ENCODE results near the gene USP31. TPM values are rescaled to one million over a fixed set of nuclear protein-coding genes. Genes with fewer than 3 reads are reported as not detected.

Gene USP31
- total RNA-seq, 1 donor from 2014 or later: 7.7 TPM

DNA sequence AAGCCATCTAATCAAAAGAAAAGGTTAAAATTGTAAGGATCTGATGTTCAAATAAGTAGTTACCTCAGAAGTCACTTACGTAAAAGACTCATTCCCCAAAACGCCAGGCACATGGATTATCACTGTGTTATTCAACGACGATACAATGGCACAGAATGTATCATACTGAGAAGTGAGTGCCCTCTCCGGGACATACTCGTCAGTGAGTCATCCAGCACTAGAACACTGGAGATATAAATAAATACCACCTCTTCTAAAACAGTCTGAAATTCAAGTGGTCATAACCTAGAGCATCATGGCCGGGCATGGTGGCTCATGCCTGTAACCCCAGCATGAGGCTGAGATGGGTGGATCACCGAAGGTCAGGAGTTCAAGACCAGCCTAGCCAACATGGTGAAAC, 24.9 kb downstream of the USP31 start:
- Mint-ChIP-seq H3K27ac (no peak overlapping the region), H3K4me1 (ENCODE audit: low read depth) (peaks cover 11% of the 10 kb centered on the region), H3K4me3 (ENCODE audit: low read depth) (no peak overlapping the region), H3K27me3 (ENCODE audit: low read depth) (no peaks in the 10 kb centered on the region), H3K9me3 (no peaks in the 10 kb centered on the region), H3K36me3 (ENCODE audit: low read depth) (no peaks in the 10 kb centered on the region)
- intact Hi-C loops (cut with micrococcal nuclease): no loop called here
- DNase-seq (ENCODE audit: low spot score): no peak

GRCh38 chr16:23122144-23122543, 27.1 kb downstream of the USP31 start:
- no peak overlapping the region for H3K27ac Mint-ChIP-seq
- intact Hi-C loops (cut with micrococcal nuclease): no loop called here
- H3K9me3 Mint-ChIP-seq: no peaks in the 10 kb centered on the region
- no peaks in the 10 kb centered on the region for H3K27me3 Mint-ChIP-seq (ENCODE audit: low read depth)
- peaks cover 11% of the 10 kb centered on the region for H3K4me1 Mint-ChIP-seq (ENCODE audit: low read depth)
- no peak for DNase-seq (ENCODE audit: low spot score)
- H3K36me3 Mint-ChIP-seq (ENCODE audit: low read depth): no peaks in the 10 kb centered on the region
- H3K4me3 Mint-ChIP-seq (ENCODE audit: low read depth): no peak overlapping the region

DNA sequence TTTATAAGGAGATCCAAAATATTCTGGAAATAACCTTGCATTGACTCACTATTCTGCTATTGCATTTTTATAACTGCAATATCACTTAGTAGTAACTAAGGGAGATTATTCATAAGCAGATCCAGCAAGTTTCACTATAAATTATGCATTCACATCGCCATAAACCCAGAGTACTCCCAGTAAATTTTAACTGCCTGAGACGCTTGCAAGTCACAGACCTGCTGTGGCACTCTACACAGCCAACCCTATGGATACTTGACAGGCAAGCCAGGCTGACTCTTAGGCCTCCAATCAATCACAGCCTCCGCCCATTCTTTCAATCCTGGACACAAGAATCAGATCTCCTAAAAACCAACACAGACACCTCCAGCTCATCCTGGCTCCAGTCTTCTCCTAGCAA, 28.2 kb downstream of the USP31 start:
- DNase-seq (ENCODE audit: low spot score): no peak
- H3K4me3 Mint-ChIP-seq (ENCODE audit: low read depth): no peak overlapping the region
- peaks cover 11% of the 10 kb centered on the region for H3K4me1 Mint-ChIP-seq (ENCODE audit: low read depth)
- H3K9me3 Mint-ChIP-seq: no peaks in the 10 kb centered on the region
- intact Hi-C loops (cut with micrococcal nuclease): no loop called here
- no peaks in the 10 kb centered on the region for H3K36me3 Mint-ChIP-seq (ENCODE audit: low read depth)
- H3K27ac Mint-ChIP-seq: no peak overlapping the region
- no peaks in the 10 kb centered on the region for H3K27me3 Mint-ChIP-seq (ENCODE audit: low read depth)

- intact Hi-C loops (cut with micrococcal nuclease): no loop called here
- no peaks in the 10 kb centered on the region for H3K36me3 Mint-ChIP-seq (ENCODE audit: low read depth)
Measured at GRCh38 chr16:23120562-23120961, 28.7 kb downstream of the USP31 start.

GRCh38 chr16:23119570-23119969, 29.7 kb downstream of the USP31 start:
- Mint-ChIP-seq H3K27ac (no peak overlapping the region), H3K4me1 (ENCODE audit: low read depth) (peaks cover 11% of the 10 kb centered on the region), H3K4me3 (ENCODE audit: low read depth) (no peak overlapping the region), H3K27me3 (ENCODE audit: low read depth) (no peaks in the 10 kb centered on the region), H3K9me3 (no peaks in the 10 kb centered on the region), H3K36me3 (ENCODE audit: low read depth) (no peaks in the 10 kb centered on the region)
- no peak for DNase-seq (ENCODE audit: low spot score)
- intact Hi-C loops (cut with micrococcal nuclease): no loop called here

More at GRCh38 chr16:23120562-23120961, 28.7 kb downstream of the USP31 start:
- no peak for DNase-seq (ENCODE audit: low spot score)
- no peak overlapping the region for H3K27ac Mint-ChIP-seq
- H3K4me3 Mint-ChIP-seq (ENCODE audit: low read depth): no peak overlapping the region
- no peaks in the 10 kb centered on the region for H3K9me3 Mint-ChIP-seq
- H3K27me3 Mint-ChIP-seq (ENCODE audit: low read depth): no peaks in the 10 kb centered on the region
- peaks cover 11% of the 10 kb centered on the region for H3K4me1 Mint-ChIP-seq (ENCODE audit: low read depth)

DNA sequence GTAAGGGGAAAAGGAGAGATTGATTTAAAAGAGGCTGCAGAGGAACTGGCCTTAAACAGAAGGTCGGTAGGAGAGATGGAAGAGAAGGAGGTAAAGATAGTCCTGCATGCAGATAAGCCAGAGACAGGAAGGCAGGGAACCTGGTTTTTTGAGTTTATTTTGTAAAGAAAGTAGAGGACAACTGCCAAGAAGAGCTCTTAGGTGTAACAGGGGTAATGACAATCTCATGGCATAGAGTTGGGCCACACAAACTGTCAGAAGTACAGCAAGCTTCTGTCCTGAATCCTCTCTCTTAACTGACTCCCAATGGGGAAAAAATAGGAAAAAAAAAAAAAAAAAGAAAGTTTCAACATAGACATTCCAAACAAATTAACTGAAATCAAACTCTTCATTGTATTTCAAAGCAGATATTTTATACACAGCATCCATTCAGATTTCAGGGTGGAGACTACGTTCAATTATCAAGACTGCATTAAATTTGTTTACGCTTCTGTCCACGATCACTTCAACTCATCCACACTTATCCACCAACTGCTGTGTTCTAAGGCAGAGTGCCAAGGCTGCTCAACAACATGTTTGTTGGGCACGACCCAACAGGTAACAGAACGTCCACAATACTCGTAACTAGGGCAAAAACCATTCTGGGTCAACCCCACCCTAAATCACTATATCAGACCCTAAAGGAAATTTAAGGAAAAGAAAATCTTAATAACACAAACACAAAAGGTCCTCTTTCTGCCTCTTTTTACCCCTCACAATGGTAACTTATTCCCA, 34.9 kb downstream of the USP31 start:
- Mint-ChIP-seq H3K4me1 (ENCODE audit: low read depth) (no peaks in the 10 kb centered on the region), H3K36me3 (ENCODE audit: low read depth) (no peaks in the 10 kb centered on the region), H3K27ac (no peak overlapping the region), H3K4me3 (ENCODE audit: low read depth) (no peak overlapping the region), H3K9me3 (no peaks in the 10 kb centered on the region), H3K27me3 (ENCODE audit: low read depth) (no peaks in the 10 kb centered on the region)
- intact Hi-C loops (cut with micrococcal nuclease): no loop called here
- DNase-seq (ENCODE audit: low spot score): no peak

DNA sequence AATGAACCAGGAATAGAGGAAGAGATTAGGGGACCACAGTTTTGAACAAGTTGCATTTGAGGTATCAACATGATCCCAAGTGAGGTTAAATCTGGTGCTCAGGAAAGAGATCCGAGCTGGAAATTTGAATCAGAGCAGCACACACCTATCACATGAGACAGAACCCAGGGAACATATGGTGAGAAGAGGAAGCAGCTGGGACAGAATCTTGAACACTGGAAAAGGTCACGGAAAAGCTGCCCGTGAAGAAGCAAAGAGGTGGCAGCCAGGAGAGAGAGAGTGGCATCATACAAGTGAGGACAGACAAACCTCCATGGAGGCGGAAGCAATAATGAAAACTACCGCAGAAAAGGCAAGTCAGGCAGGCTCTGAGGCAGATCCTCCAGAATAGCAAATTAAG, 36.1 kb downstream of the USP31 start:
- DNase-seq (ENCODE audit: low spot score): no peak
- Mint-ChIP-seq H3K4me3 (ENCODE audit: low read depth) (no peak overlapping the region), H3K27me3 (ENCODE audit: low read depth) (no peaks in the 10 kb centered on the region), H3K36me3 (ENCODE audit: low read depth) (no peaks in the 10 kb centered on the region), H3K27ac (no peak overlapping the region), H3K4me1 (ENCODE audit: low read depth) (no peaks in the 10 kb centered on the region), H3K9me3 (no peaks in the 10 kb centered on the region)
- intact Hi-C loops (cut with micrococcal nuclease): no loop called here

DNA sequence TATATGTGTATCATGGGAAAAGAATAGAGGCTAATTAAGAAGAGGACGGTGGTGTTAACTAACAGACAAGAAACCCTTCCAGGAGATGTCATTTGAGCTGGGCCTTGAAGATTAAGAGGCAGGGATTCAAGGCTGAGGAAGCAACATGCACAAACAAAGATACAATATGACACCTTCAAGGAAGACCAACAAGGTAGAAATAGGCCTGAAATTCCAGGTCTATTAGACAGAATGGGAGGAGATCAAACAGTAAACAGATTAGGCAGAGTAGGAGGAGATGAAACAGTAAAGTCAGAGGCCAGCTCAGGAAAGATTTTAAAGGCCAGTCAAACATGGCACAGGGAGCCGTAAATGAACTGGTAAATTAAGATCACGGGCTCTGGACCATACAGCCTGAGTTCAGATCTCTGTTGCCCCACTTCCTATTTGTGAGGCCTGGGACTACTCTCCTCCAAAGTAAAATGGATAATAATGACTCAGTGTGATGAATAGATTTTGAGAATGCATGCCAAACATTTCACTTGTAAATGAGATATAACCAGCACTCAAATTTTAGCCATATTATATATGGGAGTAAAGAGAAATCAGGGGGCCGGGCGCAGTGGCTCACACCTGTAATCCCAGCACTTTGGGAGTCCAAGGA, 38.9 kb downstream of the USP31 start:
- no peak overlapping the region for H3K4me3 Mint-ChIP-seq (ENCODE audit: low read depth)
- H3K27ac Mint-ChIP-seq: no peak overlapping the region
- DNase-seq (ENCODE audit: low spot score): no peak
- no peaks in the 10 kb centered on the region for H3K27me3 Mint-ChIP-seq (ENCODE audit: low read depth)
- H3K36me3 Mint-ChIP-seq (ENCODE audit: low read depth): no peaks in the 10 kb centered on the region
- H3K9me3 Mint-ChIP-seq: no peaks in the 10 kb centered on the region
- no peaks in the 10 kb centered on the region for H3K4me1 Mint-ChIP-seq (ENCODE audit: low read depth)
- intact Hi-C loops (cut with micrococcal nuclease): no loop called here

GRCh38 chr16:23107936-23108335, 41.3 kb downstream of the USP31 start:
- Mint-ChIP-seq H3K27me3 (ENCODE audit: low read depth) (no peaks in the 10 kb centered on the region), H3K4me3 (ENCODE audit: low read depth) (no peak overlapping the region), H3K36me3 (ENCODE audit: low read depth) (no peaks in the 10 kb centered on the region), H3K9me3 (no peaks in the 10 kb centered on the region), H3K4me1 (ENCODE audit: low read depth) (no peaks in the 10 kb centered on the region), H3K27ac (no peak overlapping the region)
- intact Hi-C loops (cut with micrococcal nuclease): no loop called here
- no peak for DNase-seq (ENCODE audit: low spot score)

- intact Hi-C loops (cut with micrococcal nuclease): no loop called here
- no peak for DNase-seq (ENCODE audit: low spot score)
- H3K36me3 Mint-ChIP-seq (ENCODE audit: low read depth): no peaks in the 10 kb centered on the region
- no peak overlapping the region for H3K27ac Mint-ChIP-seq
- H3K27me3 Mint-ChIP-seq (ENCODE audit: low read depth): no peaks in the 10 kb centered on the region
- no peaks in the 10 kb centered on the region for H3K4me1 Mint-ChIP-seq (ENCODE audit: low read depth)
- no peaks in the 10 kb centered on the region for H3K9me3 Mint-ChIP-seq
- no peak overlapping the region for H3K4me3 Mint-ChIP-seq (ENCODE audit: low read depth)
Measured at GRCh38 chr16:23107117-23107516, 42.1 kb downstream of the USP31 start.

DNA sequence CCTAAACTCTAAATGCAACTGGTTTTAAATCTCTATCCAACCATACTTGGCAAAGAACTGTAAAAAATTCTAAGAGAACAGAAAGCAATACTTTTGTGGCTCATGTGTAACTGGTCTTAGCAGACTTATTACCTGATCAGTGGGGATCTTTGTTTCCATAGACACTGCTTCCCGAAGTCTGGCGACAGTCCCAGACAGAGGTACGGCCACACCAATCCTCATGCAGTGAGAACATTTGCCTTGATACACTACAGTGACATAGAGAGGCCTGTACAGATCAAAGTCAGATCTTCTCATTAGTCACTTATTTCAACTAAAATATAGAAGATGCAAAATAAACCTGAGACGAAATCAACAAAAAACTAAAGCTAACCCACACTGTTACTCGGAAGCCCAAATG, 43.9 kb downstream of the USP31 start:
- H3K27ac Mint-ChIP-seq: no peak overlapping the region
- intact Hi-C loops (cut with micrococcal nuclease): no loop called here
- H3K4me1 Mint-ChIP-seq (ENCODE audit: low read depth): no peaks in the 10 kb centered on the region
- no peak for DNase-seq (ENCODE audit: low spot score)
- peaks cover 8% of the 10 kb centered on the region for H3K36me3 Mint-ChIP-seq (ENCODE audit: low read depth)
- H3K4me3 Mint-ChIP-seq (ENCODE audit: low read depth): no peak overlapping the region
- no peaks in the 10 kb centered on the region for H3K27me3 Mint-ChIP-seq (ENCODE audit: low read depth)
- H3K9me3 Mint-ChIP-seq: no peaks in the 10 kb centered on the region

DNA sequence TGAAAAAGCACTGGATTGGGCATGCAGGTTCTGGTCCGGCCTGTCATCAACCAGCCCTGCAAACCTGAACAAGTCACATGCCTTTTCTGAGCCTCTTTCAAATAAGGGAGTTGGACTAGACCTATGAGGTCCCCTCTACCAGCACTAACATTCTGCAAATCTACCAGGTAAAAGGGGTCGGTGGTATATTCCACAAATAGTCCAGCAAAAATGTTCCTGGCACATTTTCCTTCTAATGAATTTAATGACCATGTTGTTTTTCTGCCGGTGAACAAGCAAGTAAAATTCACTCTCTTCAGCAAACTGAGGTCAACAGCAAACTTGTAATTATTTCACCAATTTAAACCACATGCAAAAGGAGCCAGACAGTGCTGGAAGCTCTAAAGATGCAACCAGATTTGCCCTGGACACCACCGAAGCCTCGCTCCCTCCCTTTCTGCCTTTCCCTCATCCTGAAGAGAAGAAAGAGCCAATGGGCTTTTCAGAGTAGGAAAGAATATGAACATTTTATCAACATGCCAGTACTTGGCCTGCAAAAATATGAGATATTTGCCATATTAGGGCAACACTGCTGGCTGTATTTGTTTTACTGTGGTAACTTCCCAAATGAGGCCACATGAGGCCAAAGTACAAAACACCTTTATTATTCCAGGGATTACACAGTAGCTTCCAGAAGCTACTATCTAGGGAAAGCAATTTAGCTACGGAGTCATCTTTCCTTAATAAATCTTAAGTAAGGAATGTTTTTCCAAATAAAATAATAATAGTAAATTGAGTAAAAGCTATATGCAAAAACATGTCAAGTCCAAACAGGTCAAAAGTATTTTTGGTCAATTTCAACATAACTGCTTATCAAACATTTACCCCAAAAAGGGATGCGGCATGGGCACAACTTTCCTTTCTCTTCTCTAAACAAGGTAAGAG, 45.0 kb downstream of the USP31 start:
- Mint-ChIP-seq H3K27ac (no peak overlapping the region), H3K4me3 (ENCODE audit: low read depth) (no peak overlapping the region), H3K9me3 (no peaks in the 10 kb centered on the region), H3K36me3 (ENCODE audit: low read depth) (peaks cover 12% of the 10 kb centered on the region), H3K27me3 (ENCODE audit: low read depth) (no peaks in the 10 kb centered on the region), H3K4me1 (ENCODE audit: low read depth) (no peaks in the 10 kb centered on the region)
- DNase-seq (ENCODE audit: low spot score): no peak
- intact Hi-C loops (cut with micrococcal nuclease): no loop called here

- H3K36me3 Mint-ChIP-seq (ENCODE audit: low read depth): peaks cover 19% of the 10 kb centered on the region
- H3K4me3 Mint-ChIP-seq (ENCODE audit: low read depth): no peak overlapping the region
- no peak for DNase-seq (ENCODE audit: low spot score)
- H3K27ac Mint-ChIP-seq: no peak overlapping the region
- intact Hi-C loops (cut with micrococcal nuclease): no loop called here
- no peaks in the 10 kb centered on the region for H3K27me3 Mint-ChIP-seq (ENCODE audit: low read depth)
- no peaks in the 10 kb centered on the region for H3K4me1 Mint-ChIP-seq (ENCODE audit: low read depth)
- H3K9me3 Mint-ChIP-seq: no peaks in the 10 kb centered on the region
Measured at GRCh38 chr16:23103603-23104002, 45.6 kb downstream of the USP31 start.
